H1 (cell line): ENCODE data around the gene DGKI. TPM values are rescaled to one million over a fixed set of nuclear protein-coding genes. Genes with fewer than 3 reads are reported as not detected.

Source experiments
- SIN3A ChIP-seq, 2 experiments: IDR thresholded peaks in 1 of 2; conservative IDR thresholded peaks in 1 of 2; 2 replicates each; pipeline ENCODE4 v1.6.1; 2011 to 2012; ENCODE audit warnings: low read length in 2 of 2, improper control_type of control experiment in 1 of 2, low read depth in 1 of 2, mild to moderate bottlenecking in 1 of 2
- SIRT6 ChIP-seq: IDR thresholded peaks from one replicate; pipeline ENCODE4 v1.7.1; 2012; ENCODE audit warnings: low read length, inconsistent platforms
- SP2 ChIP-seq: IDR thresholded peaks from 2 replicates; pipeline ENCODE4 v1.6.1; 2012; ENCODE audit warnings: mild to moderate bottlenecking, low read length, inconsistent platforms
- polyA plus RNA-seq, 7 experiments: library from polyadenylated mRNA; depleted of rRNA in 3 of 7; stranded (reverse) in 5 of 7; unstranded in 2 of 7; fragments of >200 nt in 5 of 7; fragments of 200-250 nt in 2 of 7; gene quantifications; 1 replicate in 5 of 7; 2 replicates in 1 of 7; 4 replicates in 1 of 7; pipeline versions ENCODE4 v1.2.1 to v1.2.3, GENCODE V29; 2011 to 2013; ENCODE audit warnings: missing spikeins in 2 of 7, mixed read lengths in 2 of 7
- total RNA-seq: library from RNA; stranded (reverse); fragmentation: NEBNext Ultra II Directional; extraction: Animal tissue kit (Norgen Biotek cat#: 25700); gene quantifications from 2 replicates; pipeline ENCODE4 v1.2.1, GENCODE V29; 2021

Gene DGKI
- total and polyA plus RNA-seq, 2 of the 8 experiments (the other 6 are each of a cell fraction or from before 2014, with no cell fraction given): 0.20 to 0.71 TPM

DNA sequence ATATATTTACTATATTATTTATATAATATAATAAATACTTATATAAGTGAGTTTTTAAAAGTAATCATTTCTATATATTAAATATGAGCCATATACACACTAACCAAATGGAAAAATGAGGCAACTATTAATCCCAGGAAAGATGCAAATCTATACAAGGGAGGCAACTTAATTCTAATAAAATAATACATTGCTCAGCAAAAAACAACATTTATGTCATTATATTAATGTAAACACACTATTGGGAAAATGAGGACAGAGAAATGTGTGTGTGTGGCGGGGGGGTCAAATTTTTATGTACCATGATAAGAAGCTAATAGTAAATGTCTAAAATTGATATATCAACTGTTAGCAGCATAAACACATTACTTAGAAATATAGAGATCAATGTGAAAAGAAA, 23.3 kb upstream of the DGKI start (continued):
- TF ChIP-seq SIN3A (conservative IDR thresholded peaks at IDR 0.05 in 1 of 2, IDR thresholded peaks at IDR 0.05 in 1 of 2; ENCODE audit: low read depth in 1 of 2, low read length in 2 of 2) (no peak), SIRT6 (no peak), SP2 (no peak)
